H1 (cell line): Measurements from ENCODE around the gene KLHDC4. TPM values are rescaled to one million over a fixed set of nuclear protein-coding genes. Genes with fewer than 3 reads are reported as not detected.

Experiments used
- BACH1 ChIP-seq: IDR thresholded peaks from 2 replicates; pipeline ENCODE4 v1.6.1; 2012; ENCODE audit warnings: low read length, improper control_type of control experiment
- HDAC2 ChIP-seq, 2 experiments: fragments of 300-600 bp in 1 of 2; sonication (generic) in 1 of 2; IDR thresholded peaks; 2 replicates each; pipeline ENCODE4 v1.6.1; 2011 to 2012; ENCODE audit warnings: low read depth in 2 of 2, low read length in 2 of 2, mild to moderate bottlenecking in 2 of 2, moderate library complexity in 2 of 2, borderline replicate concordance in 1 of 2, inconsistent platforms in 1 of 2
- HDAC6 ChIP-seq: IDR thresholded peaks from one replicate; pipeline ENCODE4 v1.7.1; 2012; ENCODE audit warnings: low read depth, mild to moderate bottlenecking, inconsistent platforms, low read length, moderate library complexity
- NRF1 ChIP-seq: IDR thresholded peaks from 2 replicates; pipeline ENCODE4 v1.6.1; 2011; ENCODE audit warnings: mild to moderate bottlenecking, low read depth, low read length, improper control_type of control experiment
- RNF2 ChIP-seq: fragments of 200-900, 300-1000 bp; sonication (generic); IDR thresholded peaks from 2 replicates; pipeline ENCODE4 v1.7.1; 2016; ENCODE audit warnings: borderline replicate concordance, low read depth, mild to moderate bottlenecking, antibody characterized with exemption, low read length; ENCODE audit not compliant: poor library complexity, severe bottlenecking; ENCODE audit errors: missing control alignments
- YY1 ChIP-seq: IDR thresholded peaks from 2 replicates; pipeline ENCODE4 v1.6.1; 2011; ENCODE audit warnings: low read depth, mild to moderate bottlenecking, low read length
- polyA plus RNA-seq, 7 experiments: library from polyadenylated mRNA; depleted of rRNA in 3 of 7; stranded (reverse) in 5 of 7; unstranded in 2 of 7; fragments of >200 nt in 5 of 7; fragments of 200-250 nt in 2 of 7; gene quantifications; 1 replicate in 5 of 7; 2 replicates in 1 of 7; 4 replicates in 1 of 7; pipeline versions ENCODE4 v1.2.1 to v1.2.3, GENCODE V29; 2011 to 2013; ENCODE audit warnings: missing spikeins in 2 of 7, mixed read lengths in 2 of 7
- total RNA-seq: library from RNA; stranded (reverse); fragmentation: NEBNext Ultra II Directional; extraction: Animal tissue kit (Norgen Biotek cat#: 25700); gene quantifications from 2 replicates; pipeline ENCODE4 v1.2.1, GENCODE V29; 2021

Gene KLHDC4
- total and polyA plus RNA-seq, 2 of the 8 experiments (the other 6 are each of a cell fraction or from before 2014, with no cell fraction given): 23.7 to 63.9 TPM

DNA sequence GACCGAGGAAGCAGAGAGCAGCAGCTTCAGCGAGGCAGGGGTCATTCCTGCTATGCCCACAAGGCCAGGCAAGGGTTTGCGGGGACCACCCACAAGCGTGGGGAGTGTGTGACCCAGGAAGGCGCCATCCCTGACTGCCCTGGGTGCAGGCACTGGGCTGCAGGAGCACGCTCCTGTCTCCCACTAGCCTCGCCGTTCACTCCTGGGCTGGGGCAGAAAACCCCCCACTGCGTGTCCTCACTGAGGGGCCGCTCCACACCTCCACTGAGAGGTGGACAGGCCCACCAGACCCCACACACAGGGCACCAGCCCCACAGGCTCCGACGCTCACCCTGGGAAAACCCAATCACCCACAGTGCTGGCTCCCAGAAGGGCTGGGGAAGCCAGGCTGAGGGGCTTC, 56.1 kb downstream of the KLHDC4 start (continued):
- TF ChIP-seq HDAC6 (no peak), RNF2 (no peak), NRF1 (no peak), BACH1 (no peak), HDAC2 (IDR thresholded peaks at IDR 0.05; ENCODE audit: borderline replicate concordance in 1 of 2, low read depth in 2 of 2, low read length in 2 of 2) (no peak), YY1 (no peak)
